Body of pancreas (tissue), 4 donors: ENCODE results near the gene WDR37.

ENCODE experiments used
- POLR2A ChIP-seq, 3 donors: fragments of 450-650 bp; IDR thresholded peaks; one replicate each; pipeline ENCODE4 v1.6.1; 2016; ENCODE audit warnings: antibody characterized with exemption in 3 of 3, mild to moderate bottlenecking in 2 of 3
- TF ChIP-seq, protein P1 (sequence below), 7 experiments: fragments of 450-650 bp in 4 of 7; fragments of 200-600 bp in 3 of 7; sonication (generic) in 3 of 7; IDR thresholded peaks; one replicate each; pipeline ENCODE4 v1.5.1; 2016 to 2019; ENCODE audit warnings: antibody characterized with exemption in 7 of 7

DNA sequence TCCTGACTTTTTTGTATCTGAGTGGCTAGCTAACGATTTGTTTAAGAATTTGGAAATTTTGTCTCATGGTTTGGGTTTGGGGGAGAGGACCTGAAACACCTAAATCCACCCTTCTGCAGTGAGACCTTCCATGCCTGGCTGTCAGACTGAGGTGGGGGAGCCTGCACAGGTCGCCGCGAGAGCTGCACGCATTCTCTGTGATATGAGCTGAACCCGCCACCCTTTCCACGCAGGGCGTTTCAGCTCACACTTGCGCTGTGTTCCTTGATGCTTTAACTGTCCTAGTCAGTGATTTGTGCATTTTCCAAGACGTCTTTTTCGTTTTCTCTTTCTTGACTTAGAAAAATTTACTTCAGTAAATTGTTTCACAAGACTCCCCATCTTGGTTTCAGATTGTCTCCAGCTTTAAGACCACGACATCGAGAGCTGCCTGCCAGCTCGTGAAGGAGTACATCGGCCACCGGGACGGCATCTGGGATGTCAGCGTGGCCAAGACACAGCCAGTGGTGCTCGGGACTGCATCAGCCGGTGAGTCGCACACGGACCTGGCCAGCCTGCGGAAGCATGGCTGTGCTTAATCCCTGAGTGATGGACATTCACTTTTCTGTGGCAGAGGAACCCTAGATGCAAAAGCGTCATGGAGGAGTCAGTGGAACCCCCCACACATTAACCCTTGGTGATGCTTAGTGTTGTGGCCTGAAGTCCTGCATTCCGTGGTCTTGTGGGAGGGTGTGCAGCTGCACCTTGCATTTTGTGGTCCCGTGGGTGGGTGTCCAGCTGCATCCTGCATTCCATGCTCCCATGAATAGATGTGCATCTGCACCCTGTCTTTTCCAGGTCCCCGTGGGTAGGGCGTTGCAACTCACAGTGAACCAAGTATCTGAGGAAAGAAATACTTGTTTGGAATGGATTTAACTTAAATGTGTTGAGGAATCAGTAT, 28.1 kb downstream of the WDR37 start:
- TF ChIP-seq, protein P1, sequence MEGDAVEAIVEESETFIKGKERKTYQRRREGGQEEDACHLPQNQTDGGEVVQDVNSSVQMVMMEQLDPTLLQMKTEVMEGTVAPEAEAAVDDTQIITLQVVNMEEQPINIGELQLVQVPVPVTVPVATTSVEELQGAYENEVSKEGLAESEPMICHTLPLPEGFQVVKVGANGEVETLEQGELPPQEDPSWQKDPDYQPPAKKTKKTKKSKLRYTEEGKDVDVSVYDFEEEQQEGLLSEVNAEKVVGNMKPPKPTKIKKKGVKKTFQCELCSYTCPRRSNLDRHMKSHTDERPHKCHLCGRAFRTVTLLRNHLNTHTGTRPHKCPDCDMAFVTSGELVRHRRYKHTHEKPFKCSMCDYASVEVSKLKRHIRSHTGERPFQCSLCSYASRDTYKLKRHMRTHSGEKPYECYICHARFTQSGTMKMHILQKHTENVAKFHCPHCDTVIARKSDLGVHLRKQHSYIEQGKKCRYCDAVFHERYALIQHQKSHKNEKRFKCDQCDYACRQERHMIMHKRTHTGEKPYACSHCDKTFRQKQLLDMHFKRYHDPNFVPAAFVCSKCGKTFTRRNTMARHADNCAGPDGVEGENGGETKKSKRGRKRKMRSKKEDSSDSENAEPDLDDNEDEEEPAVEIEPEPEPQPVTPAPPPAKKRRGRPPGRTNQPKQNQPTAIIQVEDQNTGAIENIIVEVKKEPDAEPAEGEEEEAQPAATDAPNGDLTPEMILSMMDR (IDR thresholded peaks at IDR 0.05): no peak
- no peak for TF ChIP-seq POLR2A (IDR thresholded peaks at IDR 0.05)
